ENCODE measurements around the gene AURKB.

AURKB gene

DNA sequence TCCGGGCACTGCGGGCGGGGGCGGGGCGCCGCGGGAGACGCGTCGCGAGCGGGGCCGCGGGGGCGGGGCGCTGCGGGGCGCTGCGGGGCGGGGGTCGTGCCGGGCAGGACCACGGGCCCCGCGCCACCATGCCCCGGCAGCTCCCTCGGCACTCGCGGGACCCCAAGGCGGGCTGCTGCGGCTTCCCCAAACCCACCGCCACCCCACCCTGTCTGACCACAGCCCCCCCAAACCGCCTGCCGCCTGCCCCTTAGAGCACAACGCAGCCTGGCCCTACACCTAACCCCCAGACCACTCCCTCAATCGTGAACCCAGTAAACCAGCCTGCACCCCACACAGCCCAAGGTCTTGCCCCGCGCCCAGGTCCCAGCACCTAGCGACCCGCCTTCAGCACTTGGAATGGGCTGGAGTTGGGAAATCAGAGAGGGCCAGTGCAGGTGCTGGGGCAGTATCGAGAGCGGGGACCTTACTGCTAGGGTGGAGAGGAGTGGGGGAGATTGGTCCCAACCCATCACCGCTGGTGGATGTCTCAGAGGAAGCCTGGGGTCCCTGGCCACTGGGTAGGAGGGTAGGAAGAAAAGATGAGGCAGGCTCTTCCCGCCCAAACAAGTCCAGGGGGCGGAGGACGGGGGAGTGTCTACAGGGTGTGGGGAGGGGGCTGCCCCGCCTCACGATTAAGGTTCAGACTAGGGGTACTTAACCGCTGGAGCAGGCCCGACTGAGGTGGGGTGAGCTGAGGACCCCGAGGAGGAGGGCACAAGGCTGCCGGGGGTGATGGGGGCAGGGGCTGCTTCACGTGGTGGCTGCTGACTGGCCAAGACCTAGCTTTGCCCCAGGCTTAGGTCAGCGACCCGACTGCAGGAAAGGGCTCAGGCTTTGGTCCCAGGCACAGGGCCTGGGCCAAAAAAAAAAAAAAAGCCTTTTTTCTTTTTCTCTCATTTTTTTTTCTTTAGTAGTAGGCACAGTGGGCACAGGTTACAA is 47.1 kb downstream of the AURKB start:
- no peak for DNase-seq (ENCODE audit: low read depth in 4 of 4, low spot score in 1 of 4)

DNA sequence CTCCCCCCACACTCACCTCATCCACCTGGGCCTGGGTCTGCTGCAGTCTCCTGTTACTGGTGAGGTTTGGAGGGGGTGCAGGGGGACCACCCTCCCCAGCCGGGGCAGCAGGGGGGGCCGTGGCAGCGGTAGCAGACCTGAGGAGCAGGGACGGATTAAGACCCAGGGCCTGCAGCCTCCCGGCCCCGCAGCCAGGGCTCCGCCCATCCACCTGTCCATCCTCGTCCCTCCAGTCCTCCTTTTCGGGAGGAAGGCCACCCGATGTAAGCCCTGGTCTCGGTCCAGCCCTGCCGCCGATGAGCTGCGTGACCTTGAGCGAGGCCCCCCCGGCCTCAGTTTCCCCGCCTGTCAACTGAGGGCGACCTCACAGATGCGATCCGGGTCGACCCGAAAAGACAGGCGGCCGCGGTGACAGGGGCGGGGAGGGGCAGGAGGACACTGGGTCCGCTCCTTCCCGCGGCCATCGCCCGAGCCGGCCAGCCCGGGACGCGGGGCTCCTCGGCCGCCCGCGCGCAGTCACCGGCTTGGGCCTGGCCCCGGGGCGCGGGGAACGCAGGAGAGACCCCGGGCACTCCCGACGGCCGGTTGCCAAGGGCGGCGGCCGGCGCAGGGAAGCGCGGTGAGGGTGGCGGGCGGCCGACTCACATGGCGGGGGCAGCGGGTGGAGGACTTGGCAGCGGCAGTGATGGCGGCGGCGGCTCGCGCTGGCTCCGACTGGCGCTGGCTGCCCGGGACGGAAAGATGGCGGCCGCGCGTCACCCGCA is 48.0 kb downstream of the AURKB start, which contains the start of gene VAMP2:
Gene VAMP2 (minus strand): TSS at position 716 of the 764 bp plus-strand sequence. CDS start 69 bp downstream, at position 647.
- DNase-seq (ENCODE audit: low read depth in 4 of 4, low spot score in 1 of 4): peak in 3 of 4 experiments; percentile 67 to 75 (median 68)

DNA sequence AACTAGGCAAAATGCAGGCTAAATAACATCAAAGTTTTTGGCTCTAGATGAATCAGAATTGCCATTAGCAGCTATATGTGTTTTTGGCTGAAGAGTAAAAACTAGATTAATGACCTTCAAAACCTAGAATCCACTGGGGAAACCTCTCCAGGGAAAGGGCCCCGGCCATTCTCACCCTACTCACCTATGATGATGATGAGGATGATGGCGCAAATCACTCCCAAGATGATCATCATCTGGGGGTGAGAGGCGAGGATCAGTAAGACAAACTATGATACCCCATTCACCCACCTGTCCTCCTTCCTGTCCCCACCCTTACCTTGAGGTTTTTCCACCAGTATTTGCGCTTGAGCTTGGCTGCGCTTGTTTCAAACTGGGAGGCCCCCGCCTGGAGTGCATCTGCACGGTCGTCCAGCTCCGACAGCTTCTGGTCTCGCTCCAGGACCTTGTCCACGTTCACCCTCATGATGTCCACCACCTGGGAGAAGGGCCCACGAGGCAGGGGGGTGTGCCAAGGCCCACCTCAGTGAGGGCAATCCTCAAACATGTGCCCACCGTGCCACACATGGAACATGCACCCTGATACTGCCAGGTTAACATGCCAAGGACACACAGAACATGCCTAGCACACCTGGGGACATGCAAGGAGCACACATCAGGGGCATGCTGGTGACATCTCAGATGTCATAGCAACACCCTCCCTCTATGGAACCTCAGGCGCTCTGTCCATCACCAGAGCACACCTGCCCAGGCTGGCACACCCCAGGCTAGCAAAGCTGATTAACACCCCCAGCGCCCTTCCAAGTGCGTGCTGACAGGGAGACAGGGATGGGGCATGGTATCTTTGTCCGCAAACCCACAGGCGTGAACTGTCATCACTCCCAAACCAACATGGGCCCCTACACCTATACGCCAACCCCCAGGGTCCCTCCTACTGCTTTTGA is 48.8 kb downstream of the AURKB start:
- no peak for DNase-seq (ENCODE audit: low read depth in 4 of 4, low spot score in 1 of 4)

DNA sequence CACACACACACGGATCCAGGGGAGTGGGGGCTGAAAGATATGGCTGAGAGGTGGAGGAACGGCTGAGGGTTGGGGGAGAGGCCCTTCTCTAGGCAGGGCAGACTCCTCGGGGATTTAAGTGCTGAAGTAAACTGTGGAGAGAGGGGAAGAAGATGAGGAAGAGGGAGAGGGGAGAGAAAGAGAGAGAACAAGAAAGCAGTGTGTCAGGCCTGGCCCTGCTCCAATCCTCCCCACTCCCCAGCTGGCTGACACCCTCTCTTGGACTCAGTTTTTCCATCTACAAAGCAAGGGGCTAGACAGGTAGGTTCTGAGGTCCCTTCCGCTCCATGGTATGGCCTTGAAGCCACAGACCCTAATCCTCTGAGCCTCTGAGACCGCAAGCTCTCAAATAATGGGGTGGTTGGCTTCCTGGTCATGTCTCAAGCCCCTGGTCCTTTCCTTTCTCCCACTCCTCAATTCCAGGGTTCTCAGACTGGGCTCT is 49.6 kb downstream of the AURKB start:
- no peak for DNase-seq (ENCODE audit: low read depth in 4 of 4, low spot score in 1 of 4)

DNA sequence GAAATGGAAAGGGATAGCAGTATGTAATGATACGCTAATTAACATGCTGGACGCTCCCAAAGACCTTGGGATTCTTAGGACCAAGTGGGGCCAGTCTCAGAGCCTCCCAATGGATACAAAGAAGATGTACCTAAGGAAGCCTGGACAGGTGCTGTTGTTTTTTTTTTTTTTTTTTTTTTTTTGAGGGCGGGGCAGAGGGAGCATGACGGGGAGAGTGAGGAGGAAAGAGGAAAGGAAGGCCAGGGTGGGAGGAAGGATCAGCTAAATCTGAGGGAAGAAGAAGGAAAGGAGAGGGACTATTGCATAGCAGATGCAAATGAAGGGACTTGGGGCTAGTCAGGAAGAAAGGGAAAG is 50.2 kb downstream of the AURKB start:
- no peak for DNase-seq (ENCODE audit: low read depth in 4 of 4, low spot score in 1 of 4)

DNA sequence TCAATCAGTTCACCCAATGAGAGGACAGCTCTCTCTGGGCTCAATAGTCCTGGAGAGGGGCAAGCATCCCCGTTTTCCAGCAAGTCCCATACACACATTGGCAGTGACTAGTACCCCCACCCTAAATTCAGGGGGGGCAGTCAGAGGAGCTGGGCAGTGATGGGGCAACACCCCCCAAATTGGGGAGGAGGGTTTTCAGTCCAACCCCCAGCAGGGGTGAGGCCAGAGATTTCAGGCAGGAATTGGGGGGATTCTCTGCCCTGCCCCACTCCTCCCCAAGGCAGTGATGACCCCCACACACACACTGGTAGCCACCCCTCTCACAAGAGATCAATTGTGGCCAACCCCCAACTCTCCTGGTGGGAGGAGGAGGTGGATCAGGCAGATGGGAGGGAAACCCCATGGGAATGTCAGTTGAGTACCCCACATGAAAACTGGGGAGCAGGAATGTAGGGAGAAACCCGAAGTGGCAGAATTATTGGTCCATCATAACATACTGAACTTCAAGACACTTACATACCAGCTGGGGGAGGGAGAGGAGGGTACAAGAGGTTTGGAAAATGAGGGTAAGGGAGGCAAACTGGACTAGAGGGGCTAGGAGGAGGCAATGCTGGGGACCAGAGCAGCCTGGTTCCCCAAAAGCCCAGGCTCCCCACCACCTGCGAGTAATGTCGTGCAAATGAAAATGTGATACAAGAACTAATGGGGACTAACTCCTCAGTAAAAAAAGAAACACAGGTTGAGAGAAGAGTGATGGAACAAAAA is 50.7 kb downstream of the AURKB start:
- no peak for DNase-seq (ENCODE audit: low read depth in 4 of 4, low spot score in 1 of 4)

DNA sequence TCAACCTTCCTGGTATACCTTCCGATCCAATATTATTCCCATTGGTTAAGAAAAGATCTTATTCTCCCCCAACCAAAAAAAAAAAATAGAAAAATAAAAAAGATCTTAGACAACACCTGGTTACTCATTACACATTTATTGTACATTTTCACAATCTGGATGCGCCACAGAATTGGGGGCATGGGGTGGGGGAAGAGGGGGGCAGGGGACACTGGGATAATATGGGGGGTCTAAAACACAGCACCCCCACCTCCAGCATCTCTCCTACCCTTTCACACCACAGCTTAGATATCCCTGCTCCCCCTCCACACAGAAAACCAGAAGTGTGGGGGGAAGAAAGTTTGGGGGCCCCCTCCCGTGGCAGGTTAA is 51.4 kb downstream of the AURKB start:
- no peak for DNase-seq (ENCODE audit: low read depth in 4 of 4, low spot score in 1 of 4)

DNA sequence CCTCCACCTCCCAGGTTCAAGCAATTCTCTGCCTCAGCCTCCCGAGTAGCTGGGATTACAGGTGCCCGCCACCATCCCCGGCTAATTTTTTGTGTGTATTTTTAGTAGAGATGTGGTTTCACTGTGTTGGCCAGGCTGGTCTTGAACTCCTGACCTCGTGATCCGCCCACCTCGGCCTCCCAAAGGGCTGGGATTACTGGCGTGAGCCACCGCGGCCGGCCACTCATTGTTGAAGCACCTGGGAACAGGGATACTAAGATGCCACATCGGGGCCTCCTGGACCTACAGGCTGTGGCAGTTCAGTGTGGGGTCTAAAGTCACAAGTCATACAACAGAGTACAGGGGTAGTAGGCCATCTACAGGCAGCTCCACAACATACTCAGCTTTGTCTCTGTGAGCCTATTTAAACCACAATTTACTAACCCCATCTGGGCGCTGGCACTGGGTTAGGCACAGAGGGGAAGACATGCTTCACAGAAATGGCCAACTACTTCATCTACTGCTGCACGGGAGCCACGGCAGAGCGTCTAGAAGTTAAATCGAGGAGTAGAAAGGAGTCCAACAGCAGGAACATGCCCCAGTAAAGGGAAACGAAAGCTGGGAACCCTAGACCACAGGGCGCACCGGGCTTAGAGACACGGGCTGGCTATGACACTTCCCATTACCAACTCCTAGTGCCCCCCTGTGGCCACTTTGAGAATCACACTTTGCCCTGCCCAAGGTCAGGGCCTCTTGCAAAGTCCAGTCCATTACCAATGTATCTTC is 51.9 kb downstream of the AURKB start:
- DNase-seq (ENCODE audit: low read depth in 4 of 4, low spot score in 1 of 4): peak; percentile 67 to 89 (median 82)

DNA sequence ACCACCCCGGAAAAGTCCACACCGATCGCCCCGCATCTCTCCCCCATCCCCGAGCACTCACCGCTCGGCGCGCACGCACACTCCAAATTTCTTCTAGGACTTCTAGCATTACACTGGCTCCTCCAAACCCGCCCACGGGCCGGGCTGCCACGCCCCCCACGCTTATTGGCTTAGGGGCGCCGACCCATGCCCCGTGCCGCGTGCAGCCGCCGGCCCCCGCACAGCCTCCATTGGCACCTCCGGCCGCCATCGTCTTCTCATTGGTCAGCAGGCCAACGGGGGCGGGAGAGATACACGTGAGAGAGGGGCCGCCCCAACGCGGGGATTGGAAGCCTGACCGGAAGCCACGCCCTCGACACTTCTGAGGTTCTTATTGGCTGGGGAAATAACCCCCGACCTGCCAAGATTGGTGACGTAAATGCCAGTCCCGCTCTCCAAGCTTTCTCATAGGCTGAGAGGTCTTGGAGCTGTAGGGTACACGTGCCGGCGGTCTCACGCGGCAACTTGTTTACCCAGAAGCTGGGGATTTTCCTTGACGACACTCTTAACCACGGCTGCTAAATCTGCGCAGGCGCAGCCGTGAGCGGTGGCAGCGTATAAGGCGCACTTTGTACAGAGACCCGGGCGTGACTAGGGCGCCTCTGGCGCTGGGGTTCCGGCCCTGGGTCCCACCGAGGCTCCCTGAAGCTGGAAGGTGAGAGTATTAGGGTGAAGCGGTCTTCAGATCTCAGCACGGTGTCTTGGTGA is 54.0 kb downstream of the AURKB start:
- DNase-seq (ENCODE audit: low read depth in 4 of 4, low spot score in 1 of 4): peak; percentile 97 to 100 (median 100)

DNA sequence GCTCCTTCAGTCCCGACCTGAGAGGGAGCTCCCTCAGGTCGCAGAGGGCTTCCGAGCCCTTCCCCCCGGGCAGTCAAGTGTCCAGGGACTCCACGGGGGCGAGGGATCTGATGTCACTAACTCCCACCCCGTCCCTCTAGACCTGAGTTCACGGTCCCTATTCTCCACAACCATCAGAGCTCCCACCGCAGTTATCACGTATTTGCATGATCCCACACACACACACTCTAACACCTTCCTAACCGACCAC is 54.5 kb downstream of the AURKB start:
- no peak for DNase-seq (ENCODE audit: low read depth in 4 of 4, low spot score in 1 of 4)

DNA sequence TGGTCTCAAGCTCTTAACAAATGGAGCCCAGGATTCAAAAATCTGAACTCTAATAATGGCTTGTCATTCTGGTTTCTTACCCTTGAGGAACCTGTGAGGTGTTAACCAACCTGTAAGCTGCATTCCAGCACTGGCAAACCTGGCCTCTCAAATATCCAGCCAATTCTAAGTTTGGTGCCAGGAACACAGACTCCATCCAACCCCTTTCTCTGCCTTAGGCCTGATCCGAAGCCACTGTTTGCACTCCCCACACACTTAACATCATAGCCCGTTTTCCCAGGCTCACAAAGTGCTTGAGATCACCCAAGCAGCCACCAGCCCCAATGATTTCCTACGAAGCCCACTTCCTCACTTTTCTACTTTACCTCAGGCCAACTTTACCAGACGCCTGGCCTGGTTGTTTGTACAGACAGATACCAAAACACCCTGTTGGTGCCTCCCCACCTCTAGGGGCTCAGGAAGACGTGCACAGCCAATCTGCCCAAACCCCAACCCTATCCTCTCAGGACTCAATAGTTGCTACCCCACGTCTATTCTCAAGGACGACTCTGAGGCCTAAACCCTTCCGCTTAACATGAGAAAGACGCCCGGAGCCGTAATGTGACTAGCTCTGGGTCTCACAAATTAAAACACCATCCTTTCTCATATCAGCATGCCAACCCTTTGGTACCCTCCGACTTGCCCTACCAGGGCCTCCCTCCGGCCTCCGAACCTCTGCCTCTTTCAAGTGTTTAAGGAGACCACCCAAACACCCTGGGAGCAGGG is 55.0 kb downstream of the AURKB start:
- no peak for DNase-seq (ENCODE audit: low read depth in 4 of 4, low spot score in 1 of 4)
